Caki2 (cell line): ENCODE results near the gene ELOVL3. TPM values are rescaled to one million over a fixed set of nuclear protein-coding genes. Genes with fewer than 3 reads are reported as not detected.
"Not testable (repeated sequence)": the region's sequence is repeated elsewhere in the genome, so short reads cannot be mapped to it uniquely, and the experiment has no call there.

Experiments
- DNase-seq: peaks from one replicate; pipeline ENCODE4 v3.0.0-alpha.2; 2015; ENCODE audit warnings: low read depth
- in situ Hi-C: cut with HindIII; loops from 2 replicates; pipeline ENCODE4 v1.10.0; 2016; ENCODE audit warnings: low sequenced_read_pairs, low pct_unique_long_range_greater_than_20kb, mixed read lengths
- total RNA-seq: library from RNA; depleted of rRNA; stranded (reverse); fragments of >200 nt; shearing (Covaris generic); gene quantifications from 2 replicates; pipeline ENCODE4 v1.2.3, GENCODE V29; 2014; ENCODE audit warnings: low replicate concordance; rRNA removed

ELOVL3 gene
- total RNA-seq: 0.12 and 0.78 TPM in 2 replicates

- in situ Hi-C loops: loop anchor here (10.0 kb wide), 1 partner anchor 129 kb away; no protein-coding TSS in a partner anchor
- peak; percentile 76 for DNase-seq
Observed at GRCh38 chr10:102225646-102226541, at the start of gene ELOVL3. ELOVL3 (plus strand) TSS chr10:102226299; CDS start chr10:102226549, 250 bp downstream.

DNA sequence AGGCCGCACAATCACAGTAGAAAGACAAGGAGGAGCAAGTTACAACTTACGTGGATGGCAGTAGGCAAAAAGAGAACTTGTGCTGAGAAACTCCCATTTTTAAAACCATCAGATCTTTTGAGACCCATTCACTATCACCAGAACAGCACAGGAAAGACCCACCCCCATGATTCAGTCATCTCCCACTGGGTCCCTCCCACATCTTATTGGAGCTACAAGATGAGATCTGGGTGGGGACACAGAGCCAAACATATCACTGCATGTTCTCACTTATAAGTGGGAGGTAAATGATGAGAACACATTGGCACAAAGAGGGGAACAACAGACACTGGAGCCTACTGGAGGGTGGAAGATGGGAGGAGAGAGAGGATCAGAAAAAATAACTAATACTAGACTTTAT is 41.5 kb upstream of the ELOVL3 start:
- DNase-seq: no peak
- in situ Hi-C loops: no loop called here

- in situ Hi-C loops: no loop called here
- no peak for DNase-seq
Observed at GRCh38 chr10:102185272-102185671, 40.8 kb upstream of the ELOVL3 start.

DNA sequence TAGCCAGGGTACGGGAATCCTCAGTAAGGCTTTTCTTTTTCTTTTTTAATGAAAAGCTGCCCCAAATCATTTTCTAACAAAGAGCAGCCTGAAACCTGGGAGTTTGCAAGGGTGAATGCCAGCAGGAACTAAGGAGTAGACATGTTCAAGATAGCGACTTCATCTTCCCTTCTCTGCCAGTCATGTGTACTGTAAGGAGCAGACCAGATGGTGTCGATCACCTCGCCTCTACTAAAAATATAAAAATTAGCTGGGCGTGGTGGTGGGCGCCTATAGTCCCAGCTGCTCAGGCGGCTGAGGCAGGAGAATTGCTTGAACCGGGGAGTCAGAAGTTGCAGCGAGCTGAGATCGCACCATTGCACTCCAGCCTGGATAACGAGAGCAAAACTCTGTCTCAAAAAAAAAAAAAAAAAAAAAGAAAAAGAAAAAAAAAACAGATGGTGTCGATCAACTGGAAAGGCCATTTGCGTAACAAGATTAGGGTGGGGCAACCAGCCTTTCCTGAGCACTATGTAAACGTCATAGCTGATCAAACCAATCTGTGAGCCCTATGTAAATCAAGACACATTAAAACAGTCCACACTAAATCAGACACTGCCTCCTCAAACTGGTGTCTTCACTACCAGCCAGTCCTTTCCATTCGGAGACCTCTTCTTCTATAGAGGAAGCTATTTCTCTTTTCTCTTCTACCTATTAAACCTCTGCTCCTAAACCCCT is 40.1 kb upstream of the ELOVL3 start:
- in situ Hi-C loops: no loop called here
- DNase-seq: peak; percentile 29

GRCh38 chr10:102188298-102188940 is 37.7 kb upstream of the ELOVL3 start:
- in situ Hi-C loops: no loop called here
- no peak for DNase-seq

DNA sequence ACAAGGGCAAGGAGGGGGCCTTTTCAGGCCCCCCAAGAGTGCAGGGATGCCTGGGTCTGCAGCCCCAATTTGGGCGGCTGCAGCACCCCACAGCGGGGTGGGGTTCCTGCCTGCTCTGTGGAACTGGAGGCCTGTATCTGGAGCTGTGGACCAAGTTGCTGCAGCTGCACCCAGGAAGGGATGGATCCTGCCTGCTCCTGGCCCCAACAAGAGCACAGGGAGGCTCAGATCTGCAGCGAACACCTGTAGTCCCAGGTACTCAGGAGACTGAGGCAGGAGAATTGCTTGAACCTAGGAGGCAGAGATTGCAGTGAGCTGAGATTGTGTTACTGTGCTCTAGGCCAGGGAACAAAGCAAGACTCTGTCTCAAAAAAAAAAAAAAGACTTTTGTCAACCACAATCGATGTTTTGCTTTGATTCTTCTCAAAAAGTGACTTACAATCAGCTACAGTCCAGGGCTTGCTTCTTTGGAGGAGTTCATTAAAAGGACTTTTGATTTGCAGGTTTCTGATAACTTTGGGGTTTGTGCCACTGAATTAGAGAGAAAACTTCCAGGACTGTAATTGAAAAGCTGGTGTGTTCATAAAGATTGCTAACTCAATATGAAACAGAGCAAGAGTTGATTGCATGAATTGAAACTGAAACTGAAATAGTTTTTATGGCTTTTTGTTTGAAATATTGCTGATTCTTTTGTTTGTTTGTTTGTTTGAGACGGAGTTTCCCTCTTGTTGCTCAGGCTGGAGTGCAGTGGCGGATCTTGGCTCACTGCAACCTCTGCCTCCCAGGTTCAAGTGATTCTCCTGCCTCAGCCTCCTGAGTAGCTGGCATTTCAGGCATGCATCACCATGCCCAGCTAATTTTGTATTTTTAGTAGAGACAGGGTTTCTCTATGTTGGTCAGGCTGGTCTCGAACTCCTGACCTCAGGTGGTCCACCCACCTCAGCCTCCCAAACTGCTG is 36.9 kb upstream of the ELOVL3 start:
- DNase-seq, in situ Hi-C loops: not testable (repeated sequence)

DNA sequence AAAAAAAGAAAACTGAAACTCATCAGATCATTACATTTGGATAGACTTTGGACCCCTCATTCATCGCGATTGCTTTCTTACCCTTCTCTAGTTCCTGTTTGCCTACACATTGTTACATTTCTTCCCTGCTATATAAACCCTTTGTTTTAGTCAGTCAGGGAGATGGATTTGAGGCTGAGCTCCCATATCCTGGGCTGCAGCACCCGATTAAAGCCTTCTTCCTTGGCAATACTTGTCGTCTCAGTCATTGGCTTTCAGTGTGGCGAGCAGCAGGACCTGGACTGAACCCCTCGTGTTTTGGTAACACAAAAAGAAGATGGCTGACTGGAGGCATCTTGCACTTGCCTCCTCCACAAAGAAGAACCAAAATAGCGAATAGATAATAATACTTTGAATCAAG is 34.1 kb upstream of the ELOVL3 start:
- in situ Hi-C loops: no loop called here
- DNase-seq: no peak

DNA sequence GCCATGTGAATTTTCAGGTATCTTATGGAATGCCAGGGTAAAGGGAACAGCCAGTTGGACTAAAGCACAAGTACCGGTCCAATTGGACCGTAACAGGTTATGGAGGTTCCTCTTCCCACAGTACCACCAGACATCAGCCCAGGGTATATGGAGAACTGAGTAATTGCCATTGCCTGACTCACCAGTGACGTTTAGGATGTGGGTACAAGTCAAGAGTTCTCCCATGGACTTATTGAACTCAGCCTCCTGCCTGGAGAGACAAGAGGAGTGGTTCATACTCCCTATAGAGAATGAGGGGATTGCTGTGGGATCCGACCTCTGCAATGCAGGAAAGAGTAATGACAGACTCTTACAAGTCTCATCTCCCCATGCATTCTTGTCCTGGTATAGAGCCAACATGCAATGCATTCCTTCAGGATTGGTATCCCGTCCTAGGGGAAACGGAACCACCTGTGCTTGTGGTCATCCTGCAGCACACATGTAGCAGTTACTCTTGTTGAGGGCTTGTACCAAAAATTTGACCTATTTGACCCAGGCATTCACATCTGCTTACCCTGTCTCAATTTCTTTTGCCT is 30.7 kb upstream of the ELOVL3 start:
- in situ Hi-C loops: no loop called here
- no peak for DNase-seq

- DNase-seq: no peak
- in situ Hi-C loops: no loop called here
Observed at GRCh38 chr10:102196893-102197292, 29.2 kb upstream of the ELOVL3 start.

- in situ Hi-C loops: no loop called here
- no peak for DNase-seq
Observed at GRCh38 chr10:102198027-102198426, 28.1 kb upstream of the ELOVL3 start.

DNA sequence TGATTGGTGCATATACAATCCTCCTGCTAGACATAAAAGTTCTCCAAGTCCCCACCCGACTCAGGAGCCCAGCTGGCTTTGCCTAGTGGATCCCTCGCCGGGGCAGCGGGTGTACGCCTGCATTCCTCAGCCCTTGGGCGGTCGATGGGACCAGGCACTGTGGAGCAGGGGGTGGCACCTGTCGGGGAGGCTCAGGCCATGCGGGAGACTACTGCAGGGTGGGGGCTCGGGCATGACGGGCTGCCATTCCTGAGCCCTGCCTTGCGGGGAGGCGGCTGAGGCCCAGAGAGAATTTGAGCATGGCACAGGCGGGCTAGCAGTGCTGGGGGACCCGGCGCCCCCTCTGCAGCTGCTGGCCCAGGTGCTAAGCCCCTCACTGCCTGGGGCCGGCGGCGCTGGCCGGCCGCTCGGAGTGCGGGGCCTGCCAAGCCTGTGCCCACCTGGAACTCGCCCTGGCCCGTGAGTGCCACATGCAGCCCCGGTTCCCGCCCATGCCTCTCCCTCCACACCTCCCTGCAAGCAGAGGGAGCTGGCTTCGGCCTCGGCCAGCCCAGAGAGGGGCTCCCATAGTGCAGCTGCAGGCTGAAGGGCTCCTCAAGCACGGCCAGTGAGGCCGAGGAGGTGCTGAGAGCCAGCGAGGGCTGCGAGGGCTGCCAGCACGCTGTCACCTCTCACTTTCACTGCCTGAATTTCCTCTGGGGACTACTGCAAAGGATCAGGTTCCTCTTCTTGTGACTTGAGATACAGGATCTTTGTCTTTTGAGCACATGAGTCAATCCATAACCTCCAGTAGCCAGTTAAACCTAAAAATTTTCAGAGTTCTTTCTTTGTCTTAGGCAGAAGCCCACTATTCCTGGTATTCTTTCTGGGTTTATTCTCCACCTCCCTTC is 25.1 kb upstream of the ELOVL3 start:
- in situ Hi-C loops: no loop called here
- DNase-seq: no peak

DNA sequence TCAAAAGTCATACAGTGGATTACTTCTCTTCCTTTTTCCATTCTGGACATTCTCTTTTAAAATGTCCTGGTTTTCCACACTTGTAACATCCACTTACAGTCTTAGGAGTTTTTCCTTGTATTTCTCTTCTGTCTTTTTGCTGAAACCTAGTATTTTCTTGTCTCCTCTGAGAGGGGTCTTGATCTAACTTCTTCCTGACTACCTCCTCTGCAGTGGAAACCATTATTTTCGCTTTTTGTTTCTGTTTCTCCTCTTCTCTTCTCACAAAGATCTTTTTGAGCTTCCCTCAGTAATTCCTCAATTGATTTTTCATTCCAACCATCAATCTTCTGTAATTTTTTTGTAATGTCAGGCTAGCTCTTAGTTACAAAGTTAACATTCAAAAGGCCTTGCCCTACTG is 23.7 kb upstream of the ELOVL3 start:
- in situ Hi-C loops: no loop called here

DNA sequence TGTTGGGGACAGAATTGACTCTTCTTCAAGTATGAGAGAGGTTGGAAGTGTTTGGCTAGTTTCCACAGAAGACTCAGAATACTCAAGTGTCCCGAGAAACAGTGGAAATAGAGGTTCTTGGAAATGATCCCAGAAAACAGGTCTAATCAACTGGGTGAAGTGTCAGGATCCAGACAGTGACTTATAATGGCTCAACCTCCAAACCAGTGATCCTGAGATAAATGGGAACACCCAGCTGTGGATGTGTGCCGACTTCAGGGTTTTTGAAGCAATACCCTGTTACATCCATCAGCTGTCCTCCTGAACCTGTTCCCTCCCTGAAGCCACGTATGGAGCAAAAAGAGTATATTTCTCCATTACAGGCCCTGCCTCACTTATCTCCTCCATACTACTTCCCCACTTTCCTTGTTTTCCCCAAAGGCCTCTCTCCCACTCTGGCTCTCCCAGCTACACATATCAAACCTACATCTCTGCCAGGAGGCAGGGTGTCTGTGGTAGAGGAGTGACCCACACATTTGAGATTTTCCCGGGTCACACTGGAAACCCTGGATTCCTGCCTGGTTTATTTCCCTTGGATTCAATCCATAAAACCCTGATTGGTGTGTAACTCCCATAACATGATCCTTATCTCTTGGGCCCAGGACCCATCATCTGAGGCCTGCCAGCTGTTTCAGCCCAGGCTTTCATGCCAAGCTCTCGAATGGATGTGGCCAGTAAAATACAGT is 17.6 kb upstream of the ELOVL3 start:
- DNase-seq: no peak
- in situ Hi-C loops: no loop called here

More for the DNA sequence above, 23.7 kb upstream of the ELOVL3 start:
- DNase-seq: no peak

DNA sequence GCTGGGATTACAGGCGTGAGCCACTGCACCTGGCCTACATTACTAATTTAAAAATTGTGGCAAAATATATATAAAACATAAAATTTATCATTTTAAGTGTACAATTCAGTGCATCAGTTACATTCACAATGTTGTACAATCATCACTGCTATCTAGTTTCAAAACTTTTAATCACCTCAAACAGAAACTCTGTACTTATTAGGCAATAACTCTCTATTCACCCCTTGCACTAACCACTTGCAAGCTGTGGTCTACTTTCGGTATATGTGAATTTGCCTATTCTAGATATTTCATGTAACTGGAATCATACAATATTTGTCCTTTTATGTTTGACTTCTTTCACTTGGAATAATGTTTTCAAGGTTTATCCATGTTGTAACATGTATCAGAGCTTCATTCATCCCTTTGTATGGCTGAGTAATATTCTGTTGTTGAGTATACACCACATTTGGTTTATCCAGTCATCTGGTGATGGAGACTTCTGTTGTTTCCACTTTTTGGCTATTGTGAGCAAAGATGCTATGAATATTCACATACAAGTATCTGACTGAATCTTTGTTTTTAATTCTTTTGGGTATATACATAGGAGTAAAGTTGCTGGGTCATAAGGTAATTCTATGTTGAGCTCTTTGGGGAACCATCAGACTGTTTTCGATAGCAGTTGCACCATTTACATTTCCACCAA is 14.3 kb upstream of the ELOVL3 start:
- in situ Hi-C loops: no loop called here
- no peak for DNase-seq

DNA sequence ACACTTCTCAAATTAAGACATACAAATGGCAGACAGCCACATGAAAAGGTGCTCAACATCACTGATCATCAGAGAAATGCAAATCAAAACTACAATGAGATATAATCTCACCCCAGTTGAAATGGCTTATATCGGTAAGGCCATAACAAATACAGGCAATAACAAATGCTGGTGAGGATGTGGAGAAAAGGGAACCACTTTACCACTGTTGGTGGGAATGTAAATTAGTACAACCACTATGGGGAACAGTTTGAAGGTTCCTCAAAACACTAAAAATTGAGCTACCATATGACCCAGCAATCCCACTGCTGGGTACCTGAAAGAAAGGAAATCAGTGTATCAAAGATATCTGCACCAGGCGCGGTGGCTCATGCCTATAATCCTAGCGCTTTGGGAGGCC is 12.5 kb upstream of the ELOVL3 start:
- in situ Hi-C loops, DNase-seq: not testable (repeated sequence)
